ENCODE results near the gene RNF208. TPM values are rescaled to one million over a fixed set of nuclear protein-coding genes. Genes with fewer than 3 reads are reported as not detected.

RNF208 gene
- polyA plus RNA-seq, 3 donors: 1.5 TPM; not detected in 2

- Mint-ChIP-seq H3K36me3 (peaks cover 40 to 86% of the 10 kb centered on the region in 2 donors), H3K9me3 (no peaks in the 10 kb centered on the region), H3K27me3 (ENCODE audit: low read depth in 3 of 3) (no peaks in the 10 kb centered on the region), H3K27ac (peak overlapping the region; percentile 2 to 84 (median 44)), H3K4me3 (peak overlapping the region in 1 of 2 donors; percentile 61), H3K4me1 (peaks cover 27% of the 10 kb centered on the region)
- H3K4me1 ChIP-seq (ENCODE audit: control insufficient read depth in 1 of 2, insufficient read depth in 2 of 2, low read length in 2 of 2): peaks cover 23 to 28% of the 10 kb centered on the region in 2 donors
- H3K9ac ChIP-seq (ENCODE audit: insufficient read depth, low read length, poor library complexity, severe bottlenecking): peak overlapping the region; percentile 4
- peak overlapping the region in 1 of 2 donors; percentile 51 for H3K27ac ChIP-seq (ENCODE audit: low read depth in 1 of 2, low read length in 2 of 2)
- intact Hi-C loops (cut with micrococcal nuclease): no loop called here
- WGBS (ENCODE audit: insufficient coverage): 48% methylated on average over 12 of the region's 19 CpGs
- H3K79me2 ChIP-seq (ENCODE audit: insufficient read depth, low read length): peaks cover 5% of the 10 kb centered on the region
- H3K4me2 ChIP-seq (replicated peaks; ENCODE audit: extremely low read depth, low read length, poor library complexity, severe bottlenecking): peak overlapping the region; percentile 44
- no peaks in the 10 kb centered on the region for H3K9me3 ChIP-seq (replicated peaks in 1 of 2; ENCODE audit: control insufficient read depth in 1 of 2, insufficient read depth in 1 of 2, low read length in 2 of 2)
- DNase-seq: peak in 1 of 3 donors; percentile 44
- no peak for TF ChIP-seq CTCF (IDR thresholded peaks at IDR 0.05)
- H3K36me3 ChIP-seq (replicated peaks in 1 of 2; ENCODE audit: control insufficient read depth in 1 of 2, insufficient read depth in 2 of 2, low read length in 2 of 2): peaks cover 45 to 90% of the 10 kb centered on the region in 2 donors
- no peak overlapping the region for H3K4me3 ChIP-seq (replicated peaks in 1 of 3; ENCODE audit: low read depth in 2 of 3, low read length in 3 of 3)
- H4K20me1 ChIP-seq (ENCODE audit: insufficient read depth, low read length): peaks cover 36% of the 10 kb centered on the region
- no peak overlapping the region for H2AFZ ChIP-seq (ENCODE audit: insufficient read depth, low read depth, low read length, poor library complexity, severe bottlenecking)
- H3K27me3 ChIP-seq (ENCODE audit: control insufficient read depth in 2 of 2, insufficient read depth in 2 of 2, low read length in 2 of 2): no peaks in the 10 kb centered on the region
Measured at GRCh38 chr9:137268538-137269201, 46.6 kb upstream of the RNF208 start.

GRCh38 chr9:137267933-137268355, 45.9 kb upstream of the RNF208 start:
- Mint-ChIP-seq H3K36me3 (peaks cover 42 to 84% of the 10 kb centered on the region in 2 donors), H3K27ac (peak overlapping the region; percentile 2 to 84 (median 44)), H3K4me3 (no peak overlapping the region), H3K27me3 (ENCODE audit: low read depth in 3 of 3) (no peaks in the 10 kb centered on the region), H3K4me1 (peaks cover 27% of the 10 kb centered on the region), H3K9me3 (no peaks in the 10 kb centered on the region)
- no peaks in the 10 kb centered on the region for H3K9me3 ChIP-seq (replicated peaks in 1 of 2; ENCODE audit: control insufficient read depth in 1 of 2, insufficient read depth in 1 of 2, low read length in 2 of 2)
- H3K4me1 ChIP-seq (ENCODE audit: control insufficient read depth in 1 of 2, insufficient read depth in 2 of 2, low read length in 2 of 2): peaks cover 23 to 28% of the 10 kb centered on the region in 2 donors
- 57% methylated on average over 6 of the region's 6 CpGs for WGBS (ENCODE audit: insufficient coverage)
- no peak overlapping the region for H3K9ac ChIP-seq (ENCODE audit: insufficient read depth, low read length, poor library complexity, severe bottlenecking)
- no peak overlapping the region for H3K4me3 ChIP-seq (replicated peaks in 1 of 3; ENCODE audit: low read depth in 2 of 3, low read length in 3 of 3)
- H3K27me3 ChIP-seq (ENCODE audit: control insufficient read depth in 2 of 2, insufficient read depth in 2 of 2, low read length in 2 of 2): no peaks in the 10 kb centered on the region
- H4K20me1 ChIP-seq (ENCODE audit: insufficient read depth, low read length): peaks cover 37% of the 10 kb centered on the region
- H3K79me2 ChIP-seq (ENCODE audit: insufficient read depth, low read length): peaks cover 3% of the 10 kb centered on the region
- peak in 1 of 3 donors; percentile 19 for DNase-seq
- no peak for TF ChIP-seq CTCF (IDR thresholded peaks at IDR 0.05)
- peak overlapping the region; percentile 36 to 51 for H3K27ac ChIP-seq (ENCODE audit: low read depth in 1 of 2, low read length in 2 of 2)
- intact Hi-C loops (cut with micrococcal nuclease): no loop called here
- H3K4me2 ChIP-seq (replicated peaks; ENCODE audit: extremely low read depth, low read length, poor library complexity, severe bottlenecking): peak overlapping the region; percentile 44
- no peak overlapping the region for H2AFZ ChIP-seq (ENCODE audit: insufficient read depth, low read depth, low read length, poor library complexity, severe bottlenecking)
- peaks cover 47 to 86% of the 10 kb centered on the region in 2 donors for H3K36me3 ChIP-seq (replicated peaks in 1 of 2; ENCODE audit: control insufficient read depth in 1 of 2, insufficient read depth in 2 of 2, low read length in 2 of 2)
